HG03097 (cell line): ENCODE results near the gene SPP2.

Source experiments
- ATAC-seq: cut with Tn5 transposase; IDR thresholded peaks from one replicate; pipeline ENCODE4 v1.9.1; 2021; ENCODE audit not compliant: unreplicated experiment, low FRiP score

The SPP2 gene

DNA sequence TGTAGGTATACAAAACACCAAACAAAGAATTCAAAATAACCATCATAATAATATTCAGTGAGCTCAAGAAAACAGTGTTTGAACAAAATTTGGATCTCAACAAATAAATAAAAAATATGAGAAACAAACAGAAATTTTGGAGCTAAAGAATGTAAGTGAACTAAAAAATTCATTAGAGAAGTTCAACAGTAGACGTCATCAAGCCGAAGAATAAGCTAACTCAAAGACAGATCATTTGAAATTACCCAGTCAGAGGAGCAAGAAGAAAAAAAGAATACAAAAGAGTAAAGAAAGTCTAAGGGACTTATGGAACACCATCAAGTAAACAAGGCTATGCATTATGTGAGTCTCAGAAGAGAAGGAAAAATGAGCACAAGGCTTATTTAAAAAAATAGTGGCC is 16.6 kb upstream of the SPP2 start:
- no peak for ATAC-seq

DNA sequence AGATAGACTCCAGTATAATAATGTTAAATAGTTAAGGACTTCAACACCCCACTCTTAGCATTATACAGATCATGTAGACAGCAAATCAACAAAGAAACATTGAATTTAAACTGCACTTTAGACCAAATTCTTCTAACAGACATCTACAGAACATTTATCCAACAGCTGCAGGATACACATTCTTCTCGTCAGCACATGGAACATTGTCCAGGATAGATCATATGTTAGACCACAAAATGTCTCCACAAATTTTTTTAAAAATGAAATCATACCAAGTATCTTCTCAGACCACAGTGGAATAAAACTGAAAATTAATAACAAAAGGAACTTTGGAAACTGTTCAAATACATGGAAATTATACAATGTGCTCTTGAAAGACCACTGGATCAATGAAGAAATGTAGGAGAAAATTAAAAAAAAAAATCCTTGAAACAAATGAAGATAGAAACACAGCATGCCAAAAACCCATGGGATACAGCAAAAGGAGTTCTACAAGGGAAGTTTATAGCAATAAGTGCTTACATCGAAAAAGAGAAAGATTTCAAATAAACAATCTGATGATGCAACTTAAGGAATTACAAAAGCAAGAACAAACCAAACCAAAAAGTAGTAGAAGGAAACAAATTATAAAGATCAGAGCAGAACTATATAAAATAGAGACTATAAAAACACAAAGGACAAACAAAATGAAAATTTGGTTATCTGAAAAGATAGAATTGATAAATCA is 12.3 kb upstream of the SPP2 start:
- ATAC-seq = no peak

DNA sequence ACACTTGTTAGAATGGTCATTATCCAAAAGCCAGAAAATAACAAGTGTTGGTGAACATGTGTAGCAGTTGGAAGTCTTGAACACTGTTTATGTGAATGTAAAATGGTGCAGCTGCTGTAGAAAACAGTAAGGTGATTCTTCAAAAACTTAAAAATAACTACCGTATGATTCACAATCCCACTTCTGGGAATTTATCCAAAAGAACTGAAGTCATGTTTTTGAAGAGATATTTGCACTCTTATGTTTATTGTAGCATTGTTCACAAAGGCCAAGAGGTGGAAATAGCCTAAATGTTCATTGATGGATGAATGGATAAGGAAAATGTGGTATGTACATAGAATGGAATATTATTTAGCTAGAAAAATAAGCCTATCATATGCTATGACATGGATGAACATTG is 6.3 kb upstream of the SPP2 start:
- no peak for ATAC-seq

DNA sequence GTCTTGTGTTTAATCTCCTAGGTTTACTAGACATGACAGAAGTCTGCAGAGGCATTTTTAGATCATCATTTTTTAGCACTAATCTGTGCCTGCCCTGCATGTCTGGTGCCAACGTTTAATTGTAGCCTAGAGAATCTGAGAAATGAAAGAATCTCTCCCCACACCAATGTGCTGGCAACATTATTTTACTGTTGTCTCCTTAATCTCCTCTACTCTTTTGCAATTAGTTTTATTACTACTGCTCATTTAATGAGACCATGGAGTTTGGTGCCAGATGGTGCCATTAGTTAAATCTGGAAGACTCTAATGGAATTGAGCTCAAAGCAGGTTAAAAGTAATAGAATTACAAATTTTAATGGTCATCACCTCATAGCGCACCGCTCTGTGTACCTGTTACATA is 4.0 kb upstream of the SPP2 start:
- no peak for ATAC-seq

DNA sequence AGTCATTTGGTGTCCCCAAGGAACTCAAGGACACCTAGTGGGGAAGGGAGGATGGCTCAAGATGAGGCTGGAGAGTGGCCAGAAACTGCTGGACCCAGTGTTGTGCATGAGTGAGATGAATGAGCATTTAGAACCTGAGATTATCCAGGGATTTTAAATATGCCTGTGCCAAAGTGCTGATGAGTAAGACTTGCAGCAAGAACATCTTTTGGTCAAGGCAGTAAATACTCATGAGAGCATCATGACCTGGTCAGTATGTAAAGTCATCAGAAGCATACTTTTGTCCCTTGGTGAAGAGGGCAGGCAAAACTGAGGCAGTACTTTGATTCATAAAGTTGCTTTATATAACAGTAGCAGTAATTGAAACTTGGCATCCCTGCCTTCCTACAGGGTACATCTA is 3.1 kb upstream of the SPP2 start:
- ATAC-seq = no peak

DNA sequence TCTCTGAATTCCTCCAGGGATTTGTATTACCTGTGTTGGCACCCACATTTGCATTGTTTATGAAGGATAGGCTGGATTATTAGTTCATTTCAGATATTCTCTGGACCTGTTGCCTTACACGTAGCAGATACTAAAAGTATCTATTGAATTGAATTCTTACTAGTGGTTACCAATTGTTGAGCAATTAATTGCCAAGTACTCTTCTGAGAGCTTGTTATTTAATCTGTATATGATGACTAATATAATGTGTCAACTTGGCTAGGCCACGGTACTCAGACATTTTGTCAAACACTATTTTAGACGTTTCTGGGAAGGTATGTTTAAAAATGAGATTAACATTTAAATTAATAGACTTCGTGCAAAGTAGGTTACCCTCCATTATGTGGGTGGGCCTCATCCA is 2.5 kb upstream of the SPP2 start:
- no peak for ATAC-seq

DNA sequence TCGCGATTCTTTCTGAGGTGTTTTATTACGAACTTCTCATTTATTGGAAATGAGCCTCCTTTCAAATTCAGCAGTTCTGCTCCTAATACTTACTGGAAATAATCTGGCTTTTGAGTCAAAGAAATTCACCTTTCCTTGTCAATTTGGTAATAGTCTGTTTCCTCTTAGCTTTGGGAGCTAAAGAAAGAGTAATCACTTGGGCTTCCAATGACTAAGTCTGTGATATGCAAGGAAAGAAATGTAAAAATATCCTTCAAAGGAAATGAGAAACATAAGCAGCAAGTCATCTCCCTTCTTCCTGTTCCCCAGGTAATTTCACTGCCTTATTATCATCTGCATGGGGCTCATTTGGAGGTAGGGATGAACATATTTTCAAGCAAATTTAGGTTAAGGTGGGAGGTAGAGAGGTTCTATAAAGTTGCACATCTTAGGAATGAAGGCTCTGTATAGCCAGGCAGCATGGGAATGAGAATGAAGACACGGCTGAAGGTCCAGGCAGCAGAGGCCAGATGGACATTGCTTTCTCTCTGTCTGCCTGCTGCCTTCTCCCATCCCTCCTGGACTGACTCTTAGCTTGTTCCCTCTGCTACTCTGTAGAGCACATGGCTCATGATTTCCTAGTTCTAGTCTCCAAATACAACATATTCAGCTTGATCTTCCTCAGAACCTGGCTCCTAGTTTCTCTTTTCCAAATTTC is 1.0 kb downstream of the SPP2 start:
- ATAC-seq = no peak

DNA sequence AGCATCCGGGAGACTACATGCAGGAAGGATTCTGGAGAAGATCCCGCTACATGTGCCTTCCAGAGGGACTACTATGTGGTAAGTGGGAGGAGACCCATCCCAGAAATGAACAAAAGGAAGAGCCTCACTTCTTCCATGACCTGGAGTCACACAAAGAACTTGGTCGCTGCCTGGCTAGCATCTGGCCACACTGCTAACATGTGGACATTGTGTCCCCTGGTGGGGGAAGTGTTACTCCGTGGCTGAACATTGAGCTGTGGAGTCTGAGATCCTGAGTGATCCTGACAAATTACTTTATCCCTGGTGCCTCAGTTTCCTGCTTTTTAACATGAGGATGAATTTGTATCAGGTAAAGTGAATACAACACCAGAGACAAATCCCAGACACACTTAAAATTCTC is 8.4 kb downstream of the SPP2 start:
- no peak for ATAC-seq

DNA sequence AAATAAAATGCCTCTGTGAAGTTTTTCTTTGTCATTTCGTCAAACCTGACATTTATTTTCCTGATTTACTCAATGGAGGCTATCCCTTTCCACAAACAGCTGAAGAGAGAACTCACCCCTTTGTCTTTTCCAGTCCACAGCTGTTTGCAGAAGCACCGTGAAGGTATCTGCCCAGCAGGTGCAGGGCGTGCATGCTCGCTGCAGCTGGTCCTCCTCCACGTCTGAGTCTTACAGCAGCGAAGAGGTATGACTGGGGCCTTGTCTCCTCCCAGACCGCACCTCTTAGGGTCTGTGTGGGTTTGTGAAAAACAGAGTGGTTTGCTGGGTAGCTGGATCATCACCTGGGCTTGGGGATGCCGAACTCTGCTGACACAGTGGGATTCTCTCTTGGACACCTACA is 9.7 kb downstream of the SPP2 start:
- no peak for ATAC-seq

DNA sequence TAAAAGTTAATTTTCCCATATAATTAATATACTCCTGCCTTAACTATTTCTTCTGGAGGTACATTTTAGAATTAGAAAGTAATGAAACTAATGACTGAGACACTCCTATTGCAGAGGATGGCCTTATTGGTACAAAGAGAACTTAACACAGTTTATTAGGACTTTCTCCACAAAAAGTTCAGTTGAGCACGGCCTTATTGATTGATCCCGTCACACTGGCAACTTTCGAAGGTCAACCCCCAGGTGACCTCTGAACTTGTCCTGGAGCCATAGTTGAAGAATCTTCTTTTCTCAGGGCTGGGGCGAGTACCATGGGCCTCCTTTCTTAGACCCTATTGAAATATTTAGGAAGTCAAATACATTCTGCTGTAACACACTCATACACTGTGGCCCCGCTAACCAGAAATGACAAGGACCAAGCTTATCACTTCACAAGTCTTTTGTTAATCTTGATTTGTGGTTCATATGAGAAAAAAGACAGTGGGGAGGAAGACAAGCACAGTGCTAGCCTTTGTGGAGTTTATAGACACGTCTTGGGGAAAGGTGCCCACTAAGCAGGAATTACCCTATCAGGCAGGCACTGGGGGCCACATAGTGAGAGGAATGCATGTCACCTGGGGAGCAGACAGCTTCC is 11.2 kb downstream of the SPP2 start:
- no peak for ATAC-seq

DNA sequence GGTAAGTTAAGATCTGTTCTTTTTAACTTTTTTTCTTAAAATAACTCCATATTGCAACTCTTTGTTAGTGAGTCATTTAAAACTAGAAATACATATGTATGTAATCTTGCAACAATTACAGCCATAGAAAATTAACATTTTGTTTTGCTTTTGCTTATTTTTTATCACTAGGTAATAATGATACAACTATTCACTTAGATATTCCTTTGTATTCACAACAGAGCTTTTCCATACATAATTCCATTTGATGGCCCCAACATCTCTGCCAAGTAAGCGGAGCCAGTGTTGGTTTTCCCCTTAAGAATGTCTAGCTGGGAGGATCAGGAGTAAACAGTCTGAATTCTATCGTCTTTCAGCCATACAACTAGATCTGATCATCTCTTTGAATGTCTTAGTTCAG is 16.1 kb downstream of the SPP2 start:
- ATAC-seq = no peak

DNA sequence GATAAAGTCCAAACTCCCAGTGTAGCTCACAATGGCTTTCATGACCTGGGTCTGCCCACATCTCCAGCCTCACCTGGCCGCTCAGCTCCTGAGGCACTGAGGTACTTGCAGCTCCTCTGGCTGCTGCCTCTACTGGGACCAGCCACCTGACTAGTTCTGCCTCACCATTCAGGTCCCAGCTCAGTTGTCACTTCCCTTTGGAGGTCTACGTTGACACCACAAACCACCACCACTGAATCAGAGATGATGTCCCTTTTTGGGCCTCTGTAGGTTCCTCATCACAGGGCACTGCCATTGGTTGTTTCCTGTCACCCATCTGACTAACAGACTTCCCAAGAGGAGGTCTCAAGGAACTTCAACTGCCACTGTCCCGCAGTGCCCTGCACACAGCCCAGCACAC is 21.2 kb downstream of the SPP2 start:
- no peak for ATAC-seq

DNA sequence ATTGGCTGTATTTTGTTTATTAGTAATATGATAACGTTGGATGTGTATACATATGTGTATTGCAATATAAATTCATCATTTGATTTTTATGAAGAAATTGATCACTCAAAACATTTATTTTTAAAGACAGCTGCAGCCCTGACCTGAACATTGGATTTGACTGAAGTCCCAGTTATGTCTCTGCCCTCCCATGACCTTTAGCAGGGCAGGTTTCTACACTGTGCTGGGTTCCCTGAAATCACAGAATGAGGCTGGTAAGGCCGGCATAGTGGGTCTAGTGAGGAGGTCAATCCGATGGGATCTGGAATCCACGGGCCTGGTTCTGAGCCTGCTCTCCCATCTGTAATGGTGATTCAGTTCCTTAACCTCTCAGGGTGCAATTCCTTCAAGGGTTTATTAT is 22.0 kb downstream of the SPP2 start:
- ATAC-seq = no peak

DNA sequence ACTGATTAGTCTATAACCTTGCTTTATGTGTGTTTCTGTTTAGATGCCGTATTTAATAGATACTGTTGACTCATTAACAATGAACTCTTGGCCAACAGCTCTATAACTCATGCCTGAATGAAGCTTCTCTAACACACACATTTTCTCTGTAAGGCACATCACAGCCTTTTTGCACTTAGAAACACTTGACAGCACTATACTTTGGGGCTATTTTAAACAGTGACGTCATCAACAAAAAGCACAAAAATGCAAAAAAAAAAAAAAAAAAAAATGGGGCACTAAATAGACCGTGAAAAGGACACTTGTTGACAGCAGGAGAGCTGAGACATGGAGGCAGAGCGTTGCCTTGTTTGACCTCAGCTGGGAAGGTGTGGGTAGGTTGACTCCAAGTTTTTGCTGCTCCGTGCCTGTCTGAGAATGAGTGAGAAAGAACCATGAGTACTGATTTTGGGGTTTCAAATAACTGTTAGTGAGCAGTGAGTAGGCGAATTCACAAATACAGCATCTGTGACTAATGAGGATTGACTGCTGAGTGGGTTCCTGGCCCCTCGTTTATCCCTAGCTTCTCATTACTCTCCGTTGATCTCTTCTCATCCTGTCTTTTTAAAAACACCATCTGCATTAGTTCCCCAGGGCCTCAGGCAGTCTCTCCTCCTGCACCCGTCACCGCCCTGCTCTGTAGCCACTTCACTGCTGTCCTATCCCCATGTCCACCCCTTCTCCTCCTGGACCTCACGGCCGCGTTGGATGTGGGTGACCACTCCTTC is 24.4 kb downstream of the SPP2 start:
- ATAC-seq = no peak

DNA sequence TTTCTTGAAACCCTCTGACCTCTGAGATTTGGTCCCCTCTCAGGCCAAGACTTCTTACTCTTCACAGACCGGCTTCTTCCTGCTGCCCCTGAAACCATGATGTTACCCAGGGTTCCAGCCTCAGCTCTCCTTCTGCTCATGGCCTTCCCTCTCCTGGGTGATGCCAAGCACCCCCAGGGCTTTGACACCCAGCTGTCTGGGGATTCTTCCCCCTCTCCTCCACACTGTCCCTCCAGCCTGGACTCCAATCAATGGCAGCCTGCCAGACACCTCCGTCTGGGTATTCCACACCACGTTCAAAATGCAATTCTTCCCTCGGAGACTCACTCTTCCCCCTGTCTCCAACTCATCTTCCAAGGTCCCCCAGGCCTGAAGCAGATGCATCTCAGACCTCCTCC is 25.0 kb downstream of the SPP2 start:
- no peak for ATAC-seq

DNA sequence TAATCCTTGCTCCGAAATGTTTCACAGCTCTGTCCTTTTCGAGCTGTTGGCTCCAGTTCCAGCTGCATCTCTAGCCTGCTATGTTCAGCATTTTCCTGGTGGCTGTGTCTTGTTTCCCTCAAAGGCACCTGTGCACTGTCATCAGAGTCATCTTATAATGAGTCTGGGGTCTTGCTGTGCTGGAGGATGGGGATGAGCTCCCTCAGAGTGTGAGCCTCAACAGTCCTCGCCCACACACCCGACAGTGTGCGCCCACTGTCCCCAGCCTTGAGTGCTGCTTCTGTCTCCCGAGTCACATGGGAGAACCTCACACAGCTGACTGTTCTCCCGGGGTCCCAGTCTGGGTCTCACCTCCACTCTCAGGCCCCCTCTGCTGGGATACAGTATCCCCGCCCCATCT is 25.4 kb downstream of the SPP2 start:
- no peak for ATAC-seq

DNA sequence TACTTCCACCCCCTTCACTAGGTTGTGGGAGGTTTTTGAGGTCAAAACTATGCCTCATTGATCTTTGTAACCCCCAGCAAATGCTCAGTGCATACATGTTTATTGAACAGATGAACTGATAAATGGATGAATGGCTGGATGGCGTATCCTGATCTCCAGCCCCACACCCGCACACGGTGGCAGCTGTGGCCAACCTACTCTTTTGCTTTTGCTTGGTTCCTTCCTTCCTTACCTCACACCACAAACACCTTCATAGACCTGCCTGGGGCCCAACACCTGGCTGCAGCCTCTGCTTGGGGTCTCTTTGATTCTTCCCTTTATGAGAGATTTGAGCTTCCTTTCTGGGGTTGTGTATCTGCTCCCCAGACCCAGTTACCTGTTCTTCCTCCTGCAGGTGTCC is 25.9 kb downstream of the SPP2 start:
- ATAC-seq = no peak

DNA sequence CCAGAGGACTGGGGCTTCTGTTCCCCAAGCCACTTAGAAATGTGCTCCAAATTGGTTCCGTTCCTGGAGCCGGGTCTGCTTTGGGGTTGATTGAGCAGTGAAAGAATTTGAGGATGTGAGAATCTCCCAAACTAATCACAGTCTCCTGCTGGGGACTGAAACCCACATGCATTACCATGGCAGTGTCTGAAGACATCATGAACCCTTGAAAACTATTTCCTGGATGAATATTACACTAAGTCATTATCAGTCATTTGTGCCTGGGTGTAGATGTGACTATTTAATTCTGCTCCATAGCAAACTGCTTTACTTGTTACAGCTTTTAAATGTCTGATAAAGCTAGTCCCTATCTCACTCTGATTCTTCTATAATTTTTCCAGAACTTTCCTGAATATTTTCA is 27.6 kb downstream of the SPP2 start:
- no peak for ATAC-seq

DNA sequence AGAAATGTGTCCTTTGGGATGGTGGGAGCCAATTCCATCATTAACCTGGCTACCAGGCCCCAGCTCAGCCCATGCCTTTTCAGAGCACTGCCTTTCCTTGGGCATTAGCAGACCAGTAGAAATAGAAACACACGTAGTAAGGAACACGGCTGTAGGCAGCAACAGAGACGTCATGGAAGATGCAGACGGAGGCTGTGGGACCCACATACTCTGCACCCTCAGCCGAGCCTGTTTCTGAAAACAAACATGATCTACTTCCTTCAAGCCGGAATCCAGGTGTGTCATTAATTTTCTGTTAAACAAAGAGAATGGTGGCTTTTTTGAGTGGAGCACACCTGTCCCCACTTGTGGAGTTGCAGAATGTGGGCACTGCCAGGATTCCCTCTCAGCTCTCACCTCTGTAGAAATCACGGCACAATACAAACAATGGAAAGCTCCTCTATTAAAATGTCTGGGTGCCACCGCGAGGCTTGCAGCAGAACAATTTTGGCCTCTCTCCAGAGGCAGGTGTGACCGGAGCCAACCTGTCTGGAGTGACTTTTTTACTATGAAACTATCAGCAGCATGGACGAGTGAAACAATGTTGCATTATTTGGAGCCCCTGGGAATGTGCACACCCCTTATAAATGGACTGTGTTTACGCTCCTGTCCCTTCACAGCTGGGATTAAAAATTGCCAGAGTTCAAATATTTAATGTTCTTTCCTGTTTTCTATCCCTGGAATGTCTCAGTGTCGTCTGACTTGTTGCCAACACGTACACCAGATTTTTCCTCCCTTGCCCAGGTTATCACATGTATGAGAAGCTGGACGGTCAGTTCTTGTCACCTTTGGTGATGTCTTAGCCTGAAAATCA is 31.7 kb downstream of the SPP2 start:
- no peak for ATAC-seq

DNA sequence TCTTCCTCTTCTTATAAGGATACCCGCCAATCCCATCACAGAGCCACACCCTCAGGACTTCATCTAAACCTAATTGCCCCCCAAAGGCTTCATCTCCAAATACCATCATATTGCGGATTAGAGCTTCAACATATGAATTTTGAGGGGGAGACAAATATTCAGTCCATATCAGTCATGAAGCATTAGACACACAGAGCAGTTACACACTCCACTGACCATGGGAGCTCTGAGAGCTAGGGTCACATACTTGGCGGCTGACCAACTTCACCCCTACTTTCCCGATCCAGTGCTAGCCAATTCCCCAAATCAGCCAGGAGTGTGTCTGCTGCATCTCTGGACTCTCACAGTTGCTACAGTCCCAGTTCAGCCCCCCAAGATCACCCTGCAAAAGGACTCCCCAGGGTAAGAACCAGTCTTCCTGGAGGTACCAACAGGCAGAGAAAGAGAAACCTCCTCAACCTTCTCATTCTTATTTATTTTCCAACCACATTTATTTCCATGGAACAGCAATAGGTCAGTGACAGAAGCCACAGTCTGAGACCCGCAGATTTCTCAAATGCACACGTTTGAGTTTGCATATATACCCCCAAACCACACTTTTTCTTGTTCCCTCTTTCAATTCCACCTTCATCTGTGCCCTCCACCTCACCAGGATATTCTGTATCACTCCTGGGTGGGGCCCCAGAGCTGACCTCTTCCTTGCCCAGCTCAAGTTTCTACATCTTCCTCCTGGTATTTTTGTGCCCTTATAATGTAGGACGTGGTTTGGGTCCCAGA is 33.3 kb downstream of the SPP2 start:
- ATAC-seq = no peak
